Measurements from ENCODE around the gene FRAS1. TPM values are rescaled to one million over a fixed set of nuclear protein-coding genes. Genes with fewer than 3 reads are reported as not detected.

FRAS1 gene
- total RNA-seq, 1 experiment from 2014 or later = 82.0 TPM

DNA sequence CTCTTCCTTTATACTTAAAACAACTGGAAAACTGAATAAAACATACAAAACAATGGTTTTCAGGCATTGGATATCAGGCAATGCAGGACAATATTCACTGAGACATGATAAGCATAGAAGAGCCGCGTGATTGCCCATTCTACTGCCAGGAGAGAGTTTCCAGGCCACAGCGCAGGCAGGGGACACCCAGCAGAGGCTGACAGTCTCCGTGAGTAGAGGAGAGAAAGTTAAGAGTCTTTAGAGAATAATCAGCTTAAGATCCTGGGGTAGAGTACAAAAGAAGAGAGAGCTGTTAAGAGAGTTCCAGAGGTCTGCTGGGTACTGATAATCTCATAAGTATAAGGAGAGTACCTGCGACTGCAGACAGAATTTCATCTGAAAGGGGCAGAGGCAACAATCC is 18.4 kb upstream of the FRAS1 start:
- DNase-seq (ENCODE audit: low spot score) = no peak
- H3K4me1 Mint-ChIP-seq = peaks cover under 1% of the 10 kb centered on the region; the same call in 1 of the 2 replicates
- H3K9me3 Mint-ChIP-seq = peaks cover 29% of the 10 kb centered on the region
- H3K36me3 Mint-ChIP-seq = peaks cover 12% of the 10 kb centered on the region
- H3K27me3 Mint-ChIP-seq (ENCODE audit: low read depth) = no peaks in the 10 kb centered on the region; the same call in 1 of the 2 replicates
- no peak overlapping the region for H3K27ac Mint-ChIP-seq
- ATAC-seq = no peak
- TF ChIP-seq, protein P1, sequence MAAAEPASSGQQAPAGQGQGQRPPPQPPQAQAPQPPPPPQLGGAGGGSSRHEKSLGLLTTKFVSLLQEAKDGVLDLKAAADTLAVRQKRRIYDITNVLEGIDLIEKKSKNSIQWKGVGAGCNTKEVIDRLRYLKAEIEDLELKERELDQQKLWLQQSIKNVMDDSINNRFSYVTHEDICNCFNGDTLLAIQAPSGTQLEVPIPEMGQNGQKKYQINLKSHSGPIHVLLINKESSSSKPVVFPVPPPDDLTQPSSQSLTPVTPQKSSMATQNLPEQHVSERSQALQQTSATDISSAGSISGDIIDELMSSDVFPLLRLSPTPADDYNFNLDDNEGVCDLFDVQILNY (CRISPR knock-in tag; IDR thresholded peaks at IDR 0.05) = no peak
- TF ChIP-seq, protein P2, sequence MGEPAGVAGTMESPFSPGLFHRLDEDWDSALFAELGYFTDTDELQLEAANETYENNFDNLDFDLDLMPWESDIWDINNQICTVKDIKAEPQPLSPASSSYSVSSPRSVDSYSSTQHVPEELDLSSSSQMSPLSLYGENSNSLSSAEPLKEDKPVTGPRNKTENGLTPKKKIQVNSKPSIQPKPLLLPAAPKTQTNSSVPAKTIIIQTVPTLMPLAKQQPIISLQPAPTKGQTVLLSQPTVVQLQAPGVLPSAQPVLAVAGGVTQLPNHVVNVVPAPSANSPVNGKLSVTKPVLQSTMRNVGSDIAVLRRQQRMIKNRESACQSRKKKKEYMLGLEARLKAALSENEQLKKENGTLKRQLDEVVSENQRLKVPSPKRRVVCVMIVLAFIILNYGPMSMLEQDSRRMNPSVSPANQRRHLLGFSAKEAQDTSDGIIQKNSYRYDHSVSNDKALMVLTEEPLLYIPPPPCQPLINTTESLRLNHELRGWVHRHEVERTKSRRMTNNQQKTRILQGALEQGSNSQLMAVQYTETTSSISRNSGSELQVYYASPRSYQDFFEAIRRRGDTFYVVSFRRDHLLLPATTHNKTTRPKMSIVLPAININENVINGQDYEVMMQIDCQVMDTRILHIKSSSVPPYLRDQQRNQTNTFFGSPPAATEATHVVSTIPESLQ (CRISPR knock-in tag; IDR thresholded peaks at IDR 0.05) = no peak
- TF ChIP-seq FOXK1 (CRISPR knock-in tag; IDR thresholded peaks at IDR 0.05) = no peak
- TF ChIP-seq FOXJ3 (CRISPR knock-in tag; IDR thresholded peaks at IDR 0.05; ENCODE audit: borderline replicate concordance) = no peak
- TF ChIP-seq, protein P3, sequence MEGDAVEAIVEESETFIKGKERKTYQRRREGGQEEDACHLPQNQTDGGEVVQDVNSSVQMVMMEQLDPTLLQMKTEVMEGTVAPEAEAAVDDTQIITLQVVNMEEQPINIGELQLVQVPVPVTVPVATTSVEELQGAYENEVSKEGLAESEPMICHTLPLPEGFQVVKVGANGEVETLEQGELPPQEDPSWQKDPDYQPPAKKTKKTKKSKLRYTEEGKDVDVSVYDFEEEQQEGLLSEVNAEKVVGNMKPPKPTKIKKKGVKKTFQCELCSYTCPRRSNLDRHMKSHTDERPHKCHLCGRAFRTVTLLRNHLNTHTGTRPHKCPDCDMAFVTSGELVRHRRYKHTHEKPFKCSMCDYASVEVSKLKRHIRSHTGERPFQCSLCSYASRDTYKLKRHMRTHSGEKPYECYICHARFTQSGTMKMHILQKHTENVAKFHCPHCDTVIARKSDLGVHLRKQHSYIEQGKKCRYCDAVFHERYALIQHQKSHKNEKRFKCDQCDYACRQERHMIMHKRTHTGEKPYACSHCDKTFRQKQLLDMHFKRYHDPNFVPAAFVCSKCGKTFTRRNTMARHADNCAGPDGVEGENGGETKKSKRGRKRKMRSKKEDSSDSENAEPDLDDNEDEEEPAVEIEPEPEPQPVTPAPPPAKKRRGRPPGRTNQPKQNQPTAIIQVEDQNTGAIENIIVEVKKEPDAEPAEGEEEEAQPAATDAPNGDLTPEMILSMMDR (IDR thresholded peaks at IDR 0.05) = no peak
- TF ChIP-seq, protein P4, sequence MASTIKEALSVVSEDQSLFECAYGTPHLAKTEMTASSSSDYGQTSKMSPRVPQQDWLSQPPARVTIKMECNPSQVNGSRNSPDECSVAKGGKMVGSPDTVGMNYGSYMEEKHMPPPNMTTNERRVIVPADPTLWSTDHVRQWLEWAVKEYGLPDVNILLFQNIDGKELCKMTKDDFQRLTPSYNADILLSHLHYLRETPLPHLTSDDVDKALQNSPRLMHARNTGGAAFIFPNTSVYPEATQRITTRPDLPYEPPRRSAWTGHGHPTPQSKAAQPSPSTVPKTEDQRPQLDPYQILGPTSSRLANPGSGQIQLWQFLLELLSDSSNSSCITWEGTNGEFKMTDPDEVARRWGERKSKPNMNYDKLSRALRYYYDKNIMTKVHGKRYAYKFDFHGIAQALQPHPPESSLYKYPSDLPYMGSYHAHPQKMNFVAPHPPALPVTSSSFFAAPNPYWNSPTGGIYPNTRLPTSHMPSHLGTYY (CRISPR knock-in tag; IDR thresholded peaks at IDR 0.05) = no peak
- TF ChIP-seq, protein P5, sequence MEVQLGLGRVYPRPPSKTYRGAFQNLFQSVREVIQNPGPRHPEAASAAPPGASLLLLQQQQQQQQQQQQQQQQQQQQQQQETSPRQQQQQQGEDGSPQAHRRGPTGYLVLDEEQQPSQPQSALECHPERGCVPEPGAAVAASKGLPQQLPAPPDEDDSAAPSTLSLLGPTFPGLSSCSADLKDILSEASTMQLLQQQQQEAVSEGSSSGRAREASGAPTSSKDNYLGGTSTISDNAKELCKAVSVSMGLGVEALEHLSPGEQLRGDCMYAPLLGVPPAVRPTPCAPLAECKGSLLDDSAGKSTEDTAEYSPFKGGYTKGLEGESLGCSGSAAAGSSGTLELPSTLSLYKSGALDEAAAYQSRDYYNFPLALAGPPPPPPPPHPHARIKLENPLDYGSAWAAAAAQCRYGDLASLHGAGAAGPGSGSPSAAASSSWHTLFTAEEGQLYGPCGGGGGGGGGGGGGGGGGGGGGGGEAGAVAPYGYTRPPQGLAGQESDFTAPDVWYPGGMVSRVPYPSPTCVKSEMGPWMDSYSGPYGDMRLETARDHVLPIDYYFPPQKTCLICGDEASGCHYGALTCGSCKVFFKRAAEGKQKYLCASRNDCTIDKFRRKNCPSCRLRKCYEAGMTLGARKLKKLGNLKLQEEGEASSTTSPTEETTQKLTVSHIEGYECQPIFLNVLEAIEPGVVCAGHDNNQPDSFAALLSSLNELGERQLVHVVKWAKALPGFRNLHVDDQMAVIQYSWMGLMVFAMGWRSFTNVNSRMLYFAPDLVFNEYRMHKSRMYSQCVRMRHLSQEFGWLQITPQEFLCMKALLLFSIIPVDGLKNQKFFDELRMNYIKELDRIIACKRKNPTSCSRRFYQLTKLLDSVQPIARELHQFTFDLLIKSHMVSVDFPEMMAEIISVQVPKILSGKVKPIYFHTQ (CRISPR knock-in tag; IDR thresholded peaks at IDR 0.05) = no peak
- TF ChIP-seq ZBTB21 (CRISPR knock-in tag; IDR thresholded peaks at IDR 0.05; ENCODE audit: borderline replicate concordance) = no peak
- TF ChIP-seq IRF2 (CRISPR knock-in tag; IDR thresholded peaks at IDR 0.05; ENCODE audit: borderline replicate concordance, low read depth) = no peak
- TF ChIP-seq ZNF121 (CRISPR knock-in tag; IDR thresholded peaks at IDR 0.05) = no peak
- TF ChIP-seq, protein P6, sequence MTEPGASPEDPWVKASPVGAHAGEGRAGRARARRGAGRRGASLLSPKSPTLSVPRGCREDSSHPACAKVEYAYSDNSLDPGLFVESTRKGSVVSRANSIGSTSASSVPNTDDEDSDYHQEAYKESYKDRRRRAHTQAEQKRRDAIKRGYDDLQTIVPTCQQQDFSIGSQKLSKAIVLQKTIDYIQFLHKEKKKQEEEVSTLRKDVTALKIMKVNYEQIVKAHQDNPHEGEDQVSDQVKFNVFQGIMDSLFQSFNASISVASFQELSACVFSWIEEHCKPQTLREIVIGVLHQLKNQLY (CRISPR knock-in tag; IDR thresholded peaks at IDR 0.05) = no peak
- TF ChIP-seq PRRX2 (CRISPR knock-in tag; IDR thresholded peaks at IDR 0.05) = no peak
- no peak for TF ChIP-seq NFYB (CRISPR knock-in tag; conservative IDR thresholded peaks at IDR 0.05; ENCODE audit: low read depth)
- TF ChIP-seq, protein P7, sequence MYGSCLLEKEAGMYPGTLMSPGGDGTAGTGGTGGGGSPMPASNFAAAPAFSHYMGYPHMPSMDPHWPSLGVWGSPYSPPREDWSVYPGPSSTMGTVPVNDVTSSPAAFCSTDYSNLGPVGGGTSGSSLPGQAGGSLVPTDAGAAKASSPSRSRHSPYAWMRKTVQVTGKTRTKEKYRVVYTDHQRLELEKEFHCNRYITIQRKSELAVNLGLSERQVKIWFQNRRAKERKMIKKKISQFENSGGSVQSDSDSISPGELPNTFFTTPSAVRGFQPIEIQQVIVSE (CRISPR knock-in tag; IDR thresholded peaks at IDR 0.05; ENCODE audit: borderline replicate concordance) = no peak
- TF ChIP-seq, protein P8, sequence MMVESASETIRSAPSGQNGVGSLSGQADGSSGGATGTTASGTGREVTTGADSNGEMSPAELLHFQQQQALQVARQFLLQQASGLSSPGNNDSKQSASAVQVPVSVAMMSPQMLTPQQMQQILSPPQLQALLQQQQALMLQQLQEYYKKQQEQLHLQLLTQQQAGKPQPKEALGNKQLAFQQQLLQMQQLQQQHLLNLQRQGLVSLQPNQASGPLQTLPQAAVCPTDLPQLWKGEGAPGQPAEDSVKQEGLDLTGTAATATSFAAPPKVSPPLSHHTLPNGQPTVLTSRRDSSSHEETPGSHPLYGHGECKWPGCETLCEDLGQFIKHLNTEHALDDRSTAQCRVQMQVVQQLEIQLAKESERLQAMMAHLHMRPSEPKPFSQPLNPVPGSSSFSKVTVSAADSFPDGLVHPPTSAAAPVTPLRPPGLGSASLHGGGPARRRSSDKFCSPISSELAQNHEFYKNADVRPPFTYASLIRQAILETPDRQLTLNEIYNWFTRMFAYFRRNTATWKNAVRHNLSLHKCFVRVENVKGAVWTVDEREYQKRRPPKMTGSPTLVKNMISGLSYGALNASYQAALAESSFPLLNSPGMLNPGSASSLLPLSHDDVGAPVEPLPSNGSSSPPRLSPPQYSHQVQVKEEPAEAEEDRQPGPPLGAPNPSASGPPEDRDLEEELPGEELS (CRISPR knock-in tag; IDR thresholded peaks at IDR 0.05) = no peak
- no peak for TF ChIP-seq MXD4 (CRISPR knock-in tag; IDR thresholded peaks at IDR 0.05; ENCODE audit: borderline replicate concordance)
- TF ChIP-seq, protein P9, sequence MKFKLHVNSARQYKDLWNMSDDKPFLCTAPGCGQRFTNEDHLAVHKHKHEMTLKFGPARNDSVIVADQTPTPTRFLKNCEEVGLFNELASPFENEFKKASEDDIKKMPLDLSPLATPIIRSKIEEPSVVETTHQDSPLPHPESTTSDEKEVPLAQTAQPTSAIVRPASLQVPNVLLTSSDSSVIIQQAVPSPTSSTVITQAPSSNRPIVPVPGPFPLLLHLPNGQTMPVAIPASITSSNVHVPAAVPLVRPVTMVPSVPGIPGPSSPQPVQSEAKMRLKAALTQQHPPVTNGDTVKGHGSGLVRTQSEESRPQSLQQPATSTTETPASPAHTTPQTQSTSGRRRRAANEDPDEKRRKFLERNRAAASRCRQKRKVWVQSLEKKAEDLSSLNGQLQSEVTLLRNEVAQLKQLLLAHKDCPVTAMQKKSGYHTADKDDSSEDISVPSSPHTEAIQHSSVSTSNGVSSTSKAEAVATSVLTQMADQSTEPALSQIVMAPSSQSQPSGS (CRISPR knock-in tag; IDR thresholded peaks at IDR 0.05; ENCODE audit: borderline replicate concordance, low read depth) = no peak
- TF ChIP-seq, protein P10, sequence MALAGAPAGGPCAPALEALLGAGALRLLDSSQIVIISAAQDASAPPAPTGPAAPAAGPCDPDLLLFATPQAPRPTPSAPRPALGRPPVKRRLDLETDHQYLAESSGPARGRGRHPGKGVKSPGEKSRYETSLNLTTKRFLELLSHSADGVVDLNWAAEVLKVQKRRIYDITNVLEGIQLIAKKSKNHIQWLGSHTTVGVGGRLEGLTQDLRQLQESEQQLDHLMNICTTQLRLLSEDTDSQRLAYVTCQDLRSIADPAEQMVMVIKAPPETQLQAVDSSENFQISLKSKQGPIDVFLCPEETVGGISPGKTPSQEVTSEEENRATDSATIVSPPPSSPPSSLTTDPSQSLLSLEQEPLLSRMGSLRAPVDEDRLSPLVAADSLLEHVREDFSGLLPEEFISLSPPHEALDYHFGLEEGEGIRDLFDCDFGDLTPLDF (CRISPR knock-in tag; IDR thresholded peaks at IDR 0.05) = no peak
- TF ChIP-seq GTF2I (CRISPR knock-in tag; conservative IDR thresholded peaks at IDR 0.05) = no peak
- no peak for TF ChIP-seq TEAD1 (CRISPR knock-in tag; IDR thresholded peaks at IDR 0.05)
- POLR2A ChIA-PET = no interaction called here
- CTCF ChIA-PET = no interaction called here
- H3K4me3 Mint-ChIP-seq = no peak overlapping the region

Measured in WTC11 (cell line).